Astrocyte of the cerebellum (primary cell): ENCODE measurements around the gene NUBPL.

ENCODE experiments used
- DNase-seq: peaks from one replicate; pipeline ENCODE4 v3.0.0-alpha.2; 2011; ENCODE audit warnings: low read depth
- H3K4me3 ChIP-seq: 2 replicates; pipeline ENCODE4 v1.5.1; 2011; ENCODE audit warnings: mild to moderate bottlenecking, low read depth, low read length, moderate library complexity
- CTCF ChIP-seq: IDR thresholded peaks from 2 replicates; pipeline ENCODE4 v1.5.1; 2012; ENCODE audit warnings: low read length, low read depth, moderate library complexity, mild to moderate bottlenecking; ENCODE audit errors: missing control alignments
- in situ Hi-C: cut with HindIII; loops from 2 replicates; pipeline ENCODE4 v1.10.0; 2017; ENCODE audit warnings: low sequenced_read_pairs

The NUBPL gene

GRCh38 chr14:31876741-31877140, 315.5 kb downstream of the NUBPL start:
- no peak for TF ChIP-seq CTCF
- DNase-seq = no peak
- in situ Hi-C loops = no loop called here
- no peak overlapping the region for H3K4me3 ChIP-seq

- no peak for DNase-seq
- in situ Hi-C loops = no loop called here
- no peak for TF ChIP-seq CTCF
- H3K4me3 ChIP-seq = no peak overlapping the region
These were observed 316.1 kb downstream of the NUBPL start for GRCh38 chr14:31877255-31877798.

GRCh38 chr14:31879661-31880348, 318.6 kb downstream of the NUBPL start:
- no peak overlapping the region for H3K4me3 ChIP-seq
- TF ChIP-seq CTCF = no peak
- DNase-seq = no peak
- in situ Hi-C loops = no loop called here

GRCh38 chr14:31880935-31881334, 319.7 kb downstream of the NUBPL start:
- in situ Hi-C loops = no loop called here
- DNase-seq = peak; percentile 72
- TF ChIP-seq CTCF = no peak
- no peak overlapping the region for H3K4me3 ChIP-seq

GRCh38 chr14:31881531-31882310, 320.5 kb downstream of the NUBPL start:
- in situ Hi-C loops = no loop called here
- TF ChIP-seq CTCF = no peak
- H3K4me3 ChIP-seq = no peak overlapping the region
- no peak for DNase-seq

GRCh38 chr14:31884238-31884637, 323.0 kb downstream of the NUBPL start:
- no peak overlapping the region for H3K4me3 ChIP-seq
- no peak for DNase-seq
- no peak for TF ChIP-seq CTCF
- in situ Hi-C loops = no loop called here
